IPS-NIHi7 (cell line): ENCODE results near the gene CDHR3.
A peak's percentile ranks its signal among the peaks of the same experiment; 100 is the strongest.
"Not testable (repeated sequence)": the region's sequence is repeated elsewhere in the genome, so short reads cannot be mapped to it uniquely, and the experiment has no call there.

ENCODE experiments used
- DNase-seq: peaks from one replicate; pipeline ENCODE4 v3.0.0; 2012; ENCODE audit warnings: mixed read lengths; ENCODE audit errors: extremely low spot score

Gene CDHR3, protein sequence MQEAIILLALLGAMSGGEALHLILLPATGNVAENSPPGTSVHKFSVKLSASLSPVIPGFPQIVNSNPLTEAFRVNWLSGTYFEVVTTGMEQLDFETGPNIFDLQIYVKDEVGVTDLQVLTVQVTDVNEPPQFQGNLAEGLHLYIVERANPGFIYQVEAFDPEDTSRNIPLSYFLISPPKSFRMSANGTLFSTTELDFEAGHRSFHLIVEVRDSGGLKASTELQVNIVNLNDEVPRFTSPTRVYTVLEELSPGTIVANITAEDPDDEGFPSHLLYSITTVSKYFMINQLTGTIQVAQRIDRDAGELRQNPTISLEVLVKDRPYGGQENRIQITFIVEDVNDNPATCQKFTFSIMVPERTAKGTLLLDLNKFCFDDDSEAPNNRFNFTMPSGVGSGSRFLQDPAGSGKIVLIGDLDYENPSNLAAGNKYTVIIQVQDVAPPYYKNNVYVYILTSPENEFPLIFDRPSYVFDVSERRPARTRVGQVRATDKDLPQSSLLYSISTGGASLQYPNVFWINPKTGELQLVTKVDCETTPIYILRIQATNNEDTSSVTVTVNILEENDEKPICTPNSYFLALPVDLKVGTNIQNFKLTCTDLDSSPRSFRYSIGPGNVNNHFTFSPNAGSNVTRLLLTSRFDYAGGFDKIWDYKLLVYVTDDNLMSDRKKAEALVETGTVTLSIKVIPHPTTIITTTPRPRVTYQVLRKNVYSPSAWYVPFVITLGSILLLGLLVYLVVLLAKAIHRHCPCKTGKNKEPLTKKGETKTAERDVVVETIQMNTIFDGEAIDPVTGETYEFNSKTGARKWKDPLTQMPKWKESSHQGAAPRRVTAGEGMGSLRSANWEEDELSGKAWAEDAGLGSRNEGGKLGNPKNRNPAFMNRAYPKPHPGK

GRCh38 chr7:105963038-105963667 lies at the start of gene CDHR3:
Gene CDHR3, plus strand, starts transcription at chr7:105963264. Its CDS starts 55 bp downstream, at chr7:105963319.
- DNase-seq: peak; percentile 47

- no peak for DNase-seq
Observed at GRCh38 chr7:105913947-105914346, 49.1 kb upstream of the CDHR3 start.

DNA sequence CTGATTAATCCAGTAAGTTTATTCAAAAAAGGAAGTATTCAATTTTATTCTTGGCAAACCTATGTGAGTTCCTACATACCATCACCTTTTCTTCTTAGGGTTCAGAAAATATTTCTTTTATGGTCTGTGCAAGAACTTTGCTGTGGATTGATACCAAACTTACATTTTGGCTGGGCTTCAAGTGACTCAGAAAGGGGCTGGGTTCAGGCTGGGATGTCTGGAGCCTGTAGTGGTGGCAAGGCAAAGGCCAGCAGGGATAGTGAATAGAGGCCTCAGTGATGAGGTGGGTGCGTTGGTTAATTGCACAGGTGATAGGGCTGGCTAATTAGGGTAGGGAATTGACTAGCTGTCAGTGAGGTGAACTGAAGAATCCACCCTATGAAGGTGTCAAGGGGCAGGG lies 46.5 kb upstream of the CDHR3 start:
- DNase-seq: no peak

GRCh38 chr7:105917659-105918058 lies 45.4 kb upstream of the CDHR3 start:
- no peak for DNase-seq

- DNase-seq: no peak
Observed at GRCh38 chr7:105920766-105921165, 42.3 kb upstream of the CDHR3 start.

DNA sequence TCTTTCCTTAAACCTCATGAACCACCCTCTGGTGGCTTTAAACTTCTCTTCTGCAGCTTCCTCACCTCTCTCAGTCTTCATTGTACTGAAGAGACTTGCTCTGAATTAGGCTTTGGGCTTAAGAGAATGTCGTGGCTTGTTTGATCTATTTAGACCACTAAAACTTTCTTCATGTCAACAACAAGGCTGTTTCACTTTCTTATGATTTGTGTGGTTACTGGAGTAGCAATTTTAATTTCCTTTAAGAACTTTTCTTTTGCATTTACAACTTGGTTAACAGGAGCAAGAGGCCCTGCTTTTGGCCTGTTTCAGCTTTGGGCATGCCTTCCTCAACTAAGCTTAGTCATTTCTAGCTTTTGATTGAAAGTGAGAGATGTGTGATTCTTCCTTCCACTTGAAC lies 38.1 kb upstream of the CDHR3 start:
- DNase-seq: no peak

- DNase-seq: no peak
Observed at GRCh38 chr7:105926131-105926530, 36.9 kb upstream of the CDHR3 start.

- DNase-seq: no peak
Observed at GRCh38 chr7:105931179-105931578, 31.9 kb upstream of the CDHR3 start.

GRCh38 chr7:105932835-105933477 lies 30.1 kb upstream of the CDHR3 start:
- DNase-seq: no peak

GRCh38 chr7:105934572-105935185 lies 28.4 kb upstream of the CDHR3 start:
- DNase-seq: peak; percentile 87

GRCh38 chr7:105935250-105935649 lies 27.8 kb upstream of the CDHR3 start:
- no peak for DNase-seq

DNA sequence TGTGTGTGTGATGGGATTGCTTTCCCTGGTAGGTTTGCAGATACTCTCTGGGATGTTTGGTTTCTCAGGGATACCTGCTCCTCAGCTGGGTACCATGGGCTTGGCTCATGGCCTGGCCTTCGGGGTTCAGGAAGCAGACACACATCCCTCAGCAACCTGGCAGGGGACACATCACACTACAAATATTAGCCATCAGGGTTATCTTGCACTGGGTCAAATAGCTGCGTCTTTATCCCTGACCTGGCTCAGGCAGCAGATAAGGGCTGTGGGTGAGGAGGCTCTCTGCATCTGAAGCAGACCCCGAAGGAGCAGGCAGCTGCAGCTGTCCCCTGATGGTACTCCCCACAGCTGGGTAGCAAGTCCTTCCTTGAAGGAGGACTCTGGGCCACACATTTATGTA lies 25.7 kb upstream of the CDHR3 start:
- DNase-seq: no peak

- no peak for DNase-seq
Observed at GRCh38 chr7:105940109-105940508, 23.0 kb upstream of the CDHR3 start.

DNA sequence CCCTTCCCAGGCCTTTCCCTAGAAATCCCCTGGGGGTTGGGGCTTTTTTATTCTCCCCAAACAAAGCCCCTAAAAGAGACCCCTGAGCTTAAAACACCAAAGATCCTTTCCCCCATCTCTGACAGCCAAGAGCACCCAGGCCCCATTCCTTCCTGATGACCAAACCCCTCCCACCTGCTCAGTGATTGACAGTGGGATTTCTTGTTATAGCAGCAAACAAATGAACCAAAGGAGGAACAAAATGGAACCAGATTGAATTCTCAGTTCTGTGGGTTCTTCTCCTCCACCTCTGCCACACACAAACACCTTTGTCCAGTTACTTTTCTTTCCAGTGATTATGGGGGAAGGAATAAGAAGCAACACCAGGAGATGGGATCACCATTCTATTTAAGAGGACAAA lies 21.5 kb upstream of the CDHR3 start:
- DNase-seq: no peak

GRCh38 chr7:105943486-105943885 lies 19.6 kb upstream of the CDHR3 start:
- no peak for DNase-seq

DNA sequence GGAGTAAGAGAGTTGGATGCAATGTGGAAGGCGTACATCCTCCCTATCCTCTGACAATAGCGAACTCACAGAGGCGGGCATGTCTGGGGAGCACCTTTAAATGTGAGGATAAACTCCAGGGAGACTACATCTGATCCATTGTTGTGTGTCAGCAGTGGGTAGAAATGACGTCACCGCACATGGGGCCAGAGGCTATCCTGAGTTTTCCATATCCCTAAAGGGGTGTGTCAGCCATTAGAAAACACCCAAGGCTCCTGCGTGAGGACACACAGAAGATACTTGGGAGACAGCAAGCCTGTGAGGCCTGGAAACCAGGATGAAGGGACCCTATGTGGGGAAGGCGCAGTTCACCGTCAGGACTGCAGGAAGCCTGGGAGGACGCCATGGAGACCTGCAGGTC lies 17.2 kb upstream of the CDHR3 start:
- DNase-seq: no peak

DNA sequence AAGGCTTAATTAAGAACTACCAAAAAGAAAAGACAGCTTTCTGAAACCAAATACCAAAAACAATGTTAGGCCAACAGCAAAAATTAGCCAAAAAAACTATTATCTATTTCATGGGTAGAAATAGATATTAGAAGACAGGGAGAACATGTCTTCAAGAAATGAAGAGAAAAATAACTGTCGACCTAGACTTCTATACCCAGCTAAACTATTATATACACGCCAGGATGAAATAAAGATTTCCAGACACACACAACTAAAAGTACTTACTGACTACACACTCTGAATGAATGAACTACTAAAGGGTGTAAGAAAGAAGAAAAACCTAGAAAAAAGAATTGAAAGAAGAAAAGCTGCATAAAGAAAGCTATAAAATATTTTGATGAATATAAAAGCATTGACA lies 11.5 kb upstream of the CDHR3 start:
- DNase-seq: no peak

- DNase-seq: no peak
Observed at GRCh38 chr7:105952917-105953595, 10.0 kb upstream of the CDHR3 start.

GRCh38 chr7:105954711-105955110 lies 8.4 kb upstream of the CDHR3 start:
- DNase-seq: no peak

DNA sequence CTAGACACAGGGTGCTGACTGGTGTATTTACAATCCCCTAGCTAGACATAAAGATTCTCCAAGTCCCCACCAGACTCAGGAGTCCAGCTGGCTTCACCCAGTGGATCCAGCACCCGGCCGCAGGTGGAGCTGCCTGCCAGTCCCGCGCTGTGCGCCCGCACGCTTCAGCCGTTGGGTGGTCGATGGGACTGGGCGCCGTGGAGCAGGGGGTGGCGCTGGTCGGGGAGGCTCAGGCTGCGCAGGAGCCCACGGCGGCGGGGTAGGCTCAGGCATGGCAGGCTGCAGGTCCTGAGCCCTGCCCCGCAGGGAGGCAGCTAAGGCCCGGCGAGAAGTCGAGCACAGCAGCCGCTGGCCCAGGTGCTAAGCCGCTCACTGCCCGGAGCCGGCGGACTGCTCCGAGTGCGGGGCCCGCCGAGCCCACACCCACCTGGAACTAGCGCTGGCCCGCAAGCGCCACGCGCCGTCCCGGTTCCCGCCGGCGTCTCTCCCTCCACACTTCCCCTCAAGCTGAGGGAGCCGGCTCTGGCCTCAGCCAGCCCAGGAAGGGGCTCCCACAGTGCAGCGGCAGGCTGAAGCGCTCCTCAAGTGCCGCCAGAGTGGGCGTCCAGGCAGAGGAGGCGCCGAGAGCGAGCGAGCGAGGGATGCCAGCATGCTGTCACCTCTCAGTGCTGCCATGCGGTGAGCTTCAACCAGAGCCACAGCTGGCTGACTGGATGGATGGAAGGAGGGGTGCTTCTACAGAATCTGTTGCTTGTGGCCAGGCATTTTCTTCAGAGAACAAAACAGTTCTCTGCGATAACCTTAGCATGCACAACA lies 7.2 kb upstream of the CDHR3 start:
- DNase-seq: not testable (repeated sequence)
